HepG2 (cell line): Measurements from ENCODE around the gene OR4E2. TPM values are rescaled to one million over a fixed set of nuclear protein-coding genes. Genes with fewer than 3 reads are reported as not detected.

Experiments used
- ATAC-seq: fragments of 200-7000 bp; cut with Tn5 transposase; 3 replicates; pipeline ENCODE4 v1.9.1; 2020; ENCODE audit warnings: mild to moderate bottlenecking, moderate library complexity
- BruUV-seq: library from RNA; stranded (reverse); fragments of 400-500 nt; replicated peaks from 2 replicates; lab custom pipeline; 2021; lab: Mats Ljungman, UMichigan
- CTCF ChIA-PET: fragments of 300-600 bp; formaldehyde crosslinking; extraction: SDS; loops from one replicate; lab custom pipeline; 2021; ENCODE audit warnings: low total read pairs, inconsistent platforms, low intra/inter-chr PET ratio; lab: Yijun Ruan, JAX
- POLR2A ChIA-PET: fragments of 350-600 bp; sonication (Branson Sonifier 250); formaldehyde crosslinking; loops from one replicate; lab custom pipeline; 2020; ENCODE audit warnings: antibody characterized with exemption, inconsistent platforms; lab: Yijun Ruan, JAX
- DNase-seq: peaks from one replicate; pipeline ENCODE4 v3.0.0-alpha.2; 2015; ENCODE audit warnings: low spot score
- FAIRE-seq: peaks from 3 replicates; lab custom pipeline; 2011; peaks lifted over from hg19 to GRCh38; lab: Jason Lieb, UNC
- H2AFZ ChIP-seq: one replicate; pipeline ENCODE4 v1.6.1; 2011; ENCODE audit warnings: low read length, inconsistent platforms
- H3K27ac ChIP-seq: fragments of 300-600 bp; 3 replicates; pipeline ENCODE4 v1.8.0; 2011; ENCODE audit warnings: mixed run types, mild to moderate bottlenecking, mixed read lengths, low read length, inconsistent platforms; ENCODE audit not compliant: insufficient read depth; ENCODE audit errors: extremely low read length
- H3K27me3 ChIP-seq, 2 experiments: fragments of 200-600 bp in 1 of 2; 2 replicates in 1 of 2; 3 replicates in 1 of 2; pipeline versions ENCODE4 v1.6.0 to v1.8.0; 2011; ENCODE audit warnings: low read length in 2 of 2, mild to moderate bottlenecking in 2 of 2, moderate library complexity in 2 of 2, inconsistent platforms in 1 of 2; ENCODE audit not compliant: insufficient read depth in 2 of 2, control insufficient read depth in 1 of 2
- H3K36me3 ChIP-seq, 2 experiments: fragments of 200-600 bp in 1 of 2; replicated peaks in 1 of 2; 2 replicates in 1 of 2; 3 replicates in 1 of 2; pipeline versions ENCODE4 v1.5.1 to v1.8.0; 2011; ENCODE audit warnings: low read length in 2 of 2, inconsistent platforms in 1 of 2; ENCODE audit not compliant: insufficient read depth in 2 of 2, control insufficient read depth in 1 of 2
- H3K4me1 ChIP-seq: 2 replicates; pipeline ENCODE4 v1.5.1; 2012; ENCODE audit warnings: low read length, inconsistent platforms; ENCODE audit not compliant: insufficient read depth
- H3K4me2 ChIP-seq: 2 replicates; pipeline ENCODE4 v1.6.0; 2011; ENCODE audit warnings: low read depth, low read length, inconsistent platforms
- H3K4me3 ChIP-seq, 3 experiments: fragments of 200-600 bp in 1 of 3; sonication (generic), shearing (Covaris generic) in 1 of 3; replicated peaks in 1 of 3; 2 replicates each; pipeline ENCODE4 v1.5.1; 2011 to 2016; ENCODE audit warnings: low read length in 3 of 3, inconsistent platforms in 2 of 3, low read depth in 2 of 3, mild to moderate bottlenecking in 2 of 3, control low read depth in 1 of 3, mixed read lengths in 1 of 3; ENCODE audit not compliant: insufficient read depth in 1 of 3
- H3K79me2 ChIP-seq: one replicate; pipeline ENCODE4 v1.6.1; 2011; ENCODE audit warnings: low read length, inconsistent platforms; ENCODE audit not compliant: insufficient read depth
- H3K9ac ChIP-seq: 2 replicates; pipeline ENCODE4 v1.6.0; 2011; ENCODE audit warnings: mild to moderate bottlenecking, low read depth, low read length, inconsistent platforms; ENCODE audit not compliant: insufficient read depth
- H3K9me3 ChIP-seq: 2 replicates; pipeline ENCODE4 v1.5.1; 2012; ENCODE audit warnings: mild to moderate bottlenecking, low read length
- H4K20me1 ChIP-seq: 2 replicates; pipeline ENCODE4 v1.6.0; 2011; ENCODE audit warnings: inconsistent platforms, mild to moderate bottlenecking, low read length, moderate library complexity; ENCODE audit not compliant: insufficient read depth
- ARNT2 ChIP-seq: sonication (generic); formaldehyde crosslinking; IDR thresholded peaks from 2 replicates; pipeline ENCODE4 v1.8.0; 2022; ENCODE audit warnings: mild to moderate bottlenecking, low read depth, missing genetic modification reagents, moderate library complexity
- EEA1 ChIP-seq: sonication (generic); formaldehyde crosslinking; IDR thresholded peaks from 2 replicates; pipeline ENCODE4 v1.5.1; 2020; ENCODE audit warnings: mild to moderate bottlenecking, missing genetic modification reagents, borderline replicate concordance
- KAT7 ChIP-seq: IDR thresholded peaks from 2 replicates; pipeline ENCODE4 v1.6.1; 2018; ENCODE audit warnings: borderline replicate concordance, missing compliant biosample characterization
- KLF11 ChIP-seq: IDR thresholded peaks from 2 replicates; pipeline ENCODE4 v1.6.1; 2016; ENCODE audit warnings: missing compliant biosample characterization
- NCOA2 ChIP-seq: sonication (generic); formaldehyde crosslinking; IDR thresholded peaks from 2 replicates; pipeline ENCODE4 v1.8.0; 2022; ENCODE audit warnings: inconsistent platforms
- NFATC3 ChIP-seq: sonication (generic); formaldehyde crosslinking; IDR thresholded peaks from 2 replicates; pipeline ENCODE4 v1.5.1; 2020; ENCODE audit warnings: mild to moderate bottlenecking, missing genetic modification reagents
- SALL2 ChIP-seq: sonication (generic); formaldehyde crosslinking; IDR thresholded peaks from 2 replicates; pipeline ENCODE4 v1.8.1; 2023; ENCODE audit warnings: mild to moderate bottlenecking, missing genetic modification reagents, inconsistent platforms
- SRSF4 ChIP-seq: fragments of 200-400 bp; formaldehyde crosslinking; IDR thresholded peaks from one replicate; pipeline ENCODE4 v1.6.1; 2018; ENCODE audit warnings: mild to moderate bottlenecking, low read depth, low read length, moderate library complexity; ENCODE audit not compliant: poor library complexity, severe bottlenecking
- SRY ChIP-seq: sonication (generic); formaldehyde crosslinking; IDR thresholded peaks from 2 replicates; pipeline ENCODE4 v1.8.0; 2022; ENCODE audit warnings: mild to moderate bottlenecking, missing genetic modification reagents
- THAP11 ChIP-seq: IDR thresholded peaks from 2 replicates; pipeline ENCODE4 v1.6.1; 2016; ENCODE audit warnings: missing biosample characterization, missing genetic modification reagents
- ZBTB7A ChIP-seq: sonication (generic); formaldehyde crosslinking; IDR thresholded peaks from 2 replicates; pipeline ENCODE4 v1.8.0; 2022; ENCODE audit warnings: mild to moderate bottlenecking, missing genetic modification reagents
- ZNF160 ChIP-seq: sonication (generic); formaldehyde crosslinking; IDR thresholded peaks from 2 replicates; pipeline ENCODE4 v1.8.0; 2022; ENCODE audit warnings: mild to moderate bottlenecking, inconsistent platforms, missing genetic modification reagents
- ZNF383 ChIP-seq: sonication (generic); formaldehyde crosslinking; IDR thresholded peaks from 2 replicates; pipeline ENCODE4 v1.4.0; 2020; ENCODE audit warnings: missing genetic modification reagents, mild to moderate bottlenecking, borderline replicate concordance
- ZNF768 ChIP-seq: sonication (generic); formaldehyde crosslinking; IDR thresholded peaks from 2 replicates; pipeline ENCODE4 v1.4.0; 2020; ENCODE audit warnings: missing genetic modification reagents
- WGBS: methylation state at CpG from one replicate; pipeline ENCODE4 v1.1.6; 2017; ENCODE audit warnings: low lambda C conversion rate; 5-methylcytosine and 5-hydroxymethylcytosine counted together
- in situ Hi-C: cut with HindIII; loops from 2 replicates; pipeline ENCODE4 v1.10.0; 2017; ENCODE audit warnings: low pct_unique_long_range_greater_than_20kb; ENCODE audit not compliant: extremely low pct_ligation_motif_present
- intact Hi-C: fragments of 100-400 bp; cut with micrococcal nuclease; formaldehyde crosslinking; loops from one replicate; pipeline ENCODE4 v1.10.0; 2022; ENCODE audit not compliant: unreplicated experiment
- polyA plus RNA-seq, 8 experiments: library from polyadenylated mRNA; depleted of rRNA in 3 of 8; stranded (reverse) in 7 of 8; unstranded in 1 of 8; fragments of >200 nt; fragmentation: Illumina TruSeq in 4 of 8; extraction: Trizol in 4 of 8; gene quantifications; 2 replicates each; pipeline versions ENCODE4 v1.2.1 to v1.2.3, GENCODE V29; 2011 to 2016; ENCODE audit warnings: low read depth in 4 of 8, missing spikeins in 1 of 8, mixed read lengths in 1 of 8; ENCODE audit not compliant: insufficient read depth in 1 of 8
- small RNA-seq, 3 experiments: library from RNA; depleted of rRNA; stranded (forward); fragments of <200 nt; gene quantifications; one replicate each; pipeline ENCODE3, GENCODE V24; 2012; ENCODE audit warnings: low read depth in 2 of 3, low replicate concordance in 1 of 3; ENCODE audit not compliant: insufficient read length in 3 of 3, insufficient read depth in 2 of 3
- total RNA-seq, 5 experiments: library from RNA; depleted of rRNA; stranded (reverse); fragments of >200 nt; fragmentation: Illumina TruSeq; extraction: Trizol; gene quantifications; 2 replicates each; pipeline ENCODE4 v1.2.3, GENCODE V29; 2016; ENCODE audit warnings: low read depth in 1 of 5

The OR4E2 gene
- total and polyA plus RNA-seq, 2 of the 13 experiments (the other 11 are each of a cell fraction or from before 2014, with no cell fraction given) = not detected

- Histone ChIP-seq H3K36me3 (no peaks in the 10 kb centered on the region), H3K79me2 (no peaks in the 10 kb centered on the region), H2AFZ (no peak overlapping the region), H3K9me3 (no peaks in the 10 kb centered on the region), H3K27ac (no peak overlapping the region), H3K27me3 (no peaks in the 10 kb centered on the region; a peak in 1 of 5 replicates), H3K4me3 (no peak overlapping the region), H3K4me1 (no peaks in the 10 kb centered on the region), H3K9ac (no peak overlapping the region), H4K20me1 (no peaks in the 10 kb centered on the region), H3K4me2 (no peak overlapping the region)
- intact Hi-C loops = no loop called here
- DNase-seq (no peak), ATAC-seq (no peak), FAIRE-seq (no peak)
- TF ChIP-seq KAT7 = no peak
- TF ChIP-seq SRSF4 = no peak
- no peak for TF ChIP-seq SALL2 (CRISPR knock-in tag)
- no peak for TF ChIP-seq ARNT2
- no peak for TF ChIP-seq NCOA2 (CRISPR knock-in tag)
- no peak for TF ChIP-seq EEA1 (CRISPR knock-in tag)
- TF ChIP-seq SRY = no peak
- no peak for TF ChIP-seq NFATC3 (CRISPR knock-in tag)
- TF ChIP-seq ZNF383 = no peak
- no peak for TF ChIP-seq ZNF160 (CRISPR knock-in tag)
- TF ChIP-seq ZNF768 (CRISPR knock-in tag) = no peak
- TF ChIP-seq ZBTB7A = no peak
- no peak for TF ChIP-seq KLF11 (CRISPR knock-in tag)
- TF ChIP-seq THAP11 (CRISPR knock-in tag) = no peak
- POLR2A ChIA-PET = no interaction called here
- CTCF ChIA-PET = no interaction called here
- in situ Hi-C loops = loop anchor here (25.0 kb wide), 1 partner anchor 102 kb away; no protein-coding TSS in a partner anchor
- BruUV-seq = no TSS peak
- under 1% methylated on average over 6 of the region's 6 CpGs for WGBS
Measured at GRCh38 chr14:21714318-21714929, 60.8 kb downstream of the OR4E2 start.

Small RNA genes lying within 50 kb of the gene (small RNA-seq; reads per million reads assigned to genes)
- 0 reads per million in 3 experiments for gene AC243972.3

Other genes starting within 250 kb of the OR4E2 start
- 79.6 and 92.9 TPM in 2 replicates for gene CHD8, start 197.7 kb upstream of the OR4E2 start, total RNA-seq (2016; rRNA removed; fragmentation: Illumina TruSeq; extraction: Trizol)
- gene CHD8, start 197.7 kb upstream of the OR4E2 start, polyA plus RNA-seq (2011; rRNA removed) = 35.1 and 43.9 TPM in 2 replicates
- 36.0 and 46.4 TPM in 2 replicates for gene RAB2B, start 176.9 kb upstream of the OR4E2 start, total RNA-seq (2016; rRNA removed; fragmentation: Illumina TruSeq; extraction: Trizol)
- gene RAB2B, start 176.9 kb upstream of the OR4E2 start, polyA plus RNA-seq (2011; rRNA removed) = 55.6 and 60.6 TPM in 2 replicates
- gene TOX4, start 176.6 kb upstream of the OR4E2 start, total RNA-seq (2016; rRNA removed; fragmentation: Illumina TruSeq; extraction: Trizol) = 71.8 and 124 TPM in 2 replicates
- gene TOX4, start 176.6 kb upstream of the OR4E2 start, polyA plus RNA-seq (2011; rRNA removed) = 147 and 163 TPM in 2 replicates
- 114 and 123 TPM in 2 replicates for gene METTL3, start 142.5 kb upstream of the OR4E2 start, total RNA-seq (2016; rRNA removed; fragmentation: Illumina TruSeq; extraction: Trizol)
- gene METTL3, start 142.5 kb upstream of the OR4E2 start, polyA plus RNA-seq (2011; rRNA removed) = 122 and 130 TPM in 2 replicates
- gene SALL2, start 127.5 kb upstream of the OR4E2 start, total RNA-seq (2016; rRNA removed; fragmentation: Illumina TruSeq; extraction: Trizol) = 4.9 and 7.6 TPM in 2 replicates
- gene SALL2, start 127.5 kb upstream of the OR4E2 start, polyA plus RNA-seq (2011; rRNA removed) = 5.8 and 7.0 TPM in 2 replicates
- gene OR10G3, start 73.8 kb upstream of the OR4E2 start, total RNA-seq (2016; rRNA removed; fragmentation: Illumina TruSeq; extraction: Trizol) = not detected in 2 replicates
- gene OR10G3, start 73.8 kb upstream of the OR4E2 start, polyA plus RNA-seq (2011; rRNA removed) = not detected in 2 replicates
- not detected in 2 replicates for gene OR10G2, start 18.9 kb upstream of the OR4E2 start, total RNA-seq (2016; rRNA removed; fragmentation: Illumina TruSeq; extraction: Trizol)
- not detected in 2 replicates for gene OR10G2, start 18.9 kb upstream of the OR4E2 start, polyA plus RNA-seq (2011; rRNA removed)
- gene OR4E1, start 20.0 kb downstream of the OR4E2 start, total RNA-seq (2016; rRNA removed; fragmentation: Illumina TruSeq; extraction: Trizol) = not detected in 2 replicates
- gene OR4E1, start 20.0 kb downstream of the OR4E2 start, polyA plus RNA-seq (2011; rRNA removed) = not detected in 2 replicates